Suprapubic skin (tissue), 4 donors: Measurements from ENCODE around the gene RRBP1. TPM values are rescaled to one million over a fixed set of nuclear protein-coding genes. Genes with fewer than 3 reads are reported as not detected.

Experiments
- DNase-seq, 2 donors: peaks; one replicate each; pipeline ENCODE4 v3.0.0-alpha.2; 2019; ENCODE audit warnings: low spot score in 2 of 2
- H3K27ac ChIP-seq: fragments of 200-600 bp; sonication (generic); one replicate; pipeline ENCODE4 v1.5.1; 2019
- H3K27me3 ChIP-seq: fragments of 200-600 bp; sonication (generic); one replicate; pipeline ENCODE4 v1.5.1; 2019
- H3K36me3 ChIP-seq: fragments of 200-600 bp; sonication (generic); one replicate; pipeline ENCODE4 v1.5.1; 2019
- H3K4me1 ChIP-seq: fragments of 200-600 bp; sonication (generic); one replicate; pipeline ENCODE4 v1.5.1; 2019
- H3K4me3 ChIP-seq: fragments of 200-600 bp; sonication (generic); one replicate; pipeline ENCODE4 v1.5.1; 2019; ENCODE audit warnings: mild to moderate bottlenecking
- H3K9me3 ChIP-seq: fragments of 200-600 bp; sonication (generic); one replicate; pipeline ENCODE4 v1.5.1; 2019
- CTCF ChIP-seq, 2 donors: fragments of 200-600 bp in 1 of 2; fragments of 450-650 bp in 1 of 2; sonication (generic) in 1 of 2; IDR thresholded peaks; one replicate each; pipeline ENCODE4 v1.5.1; 2016 to 2019; ENCODE audit warnings: antibody characterized with exemption in 2 of 2, mild to moderate bottlenecking in 1 of 2, moderate library complexity in 1 of 2
- EP300 ChIP-seq: sonication (generic); formaldehyde crosslinking; IDR thresholded peaks from one replicate; pipeline ENCODE4 v1.6.1; 2017; ENCODE audit warnings: antibody characterized with exemption
- POLR2A ChIP-seq, 2 donors: fragments of 450-650 bp; IDR thresholded peaks; one replicate each; pipeline ENCODE4 v1.6.1; 2017; ENCODE audit warnings: antibody characterized with exemption in 2 of 2, mild to moderate bottlenecking in 2 of 2, moderate library complexity in 2 of 2
- POLR2AphosphoS5 ChIP-seq, 3 donors: sonication (generic); formaldehyde crosslinking; IDR thresholded peaks; one replicate each; pipeline ENCODE4 v1.6.1; 2017; ENCODE audit warnings: antibody characterized with exemption in 3 of 3
- whole genome bisulfite sequencing: methylation state at CpG from one replicate; pipeline ENCODE4 v1.1.5; 2018; 5-methylcytosine and 5-hydroxymethylcytosine counted together
- total RNA-seq, 4 donors: library from RNA; depleted of rRNA; stranded (reverse); fragments of >200 nt; gene quantifications; one replicate each; pipeline ENCODE4 v1.1.0, GENCODE V29; 2016

Gene RRBP1
- total RNA-seq, 4 donors from 2014 or later: 37.5 to 52.3 (median 41.3) TPM

DNA sequence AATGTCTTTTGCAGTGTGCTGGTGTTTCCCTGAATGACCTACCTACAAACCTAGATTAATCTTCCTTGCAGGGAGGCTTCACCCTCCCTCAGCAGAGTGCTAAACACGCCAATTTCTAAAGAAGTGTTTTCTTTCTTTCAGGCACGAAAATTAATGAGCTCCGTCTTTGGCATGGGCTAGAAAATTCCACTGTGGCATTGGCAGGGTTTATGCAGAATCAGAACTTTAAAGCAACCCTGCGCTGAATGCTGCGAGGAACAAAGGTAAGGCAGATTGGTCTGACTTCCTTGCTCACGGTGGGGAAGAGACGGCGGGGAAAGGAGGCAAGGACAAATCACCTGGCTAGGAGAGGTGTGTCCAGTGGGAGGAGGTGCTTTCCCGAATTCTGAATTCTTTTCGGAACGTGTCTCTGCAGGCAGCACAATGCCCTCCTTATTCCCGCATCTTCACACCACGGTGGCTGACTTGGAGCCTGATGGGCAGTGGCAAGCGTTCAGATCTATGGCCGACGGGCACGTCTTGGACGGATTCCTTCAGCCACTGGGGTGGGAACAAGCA lies 11.5 kb upstream of the RRBP1 start:
- WGBS: 24% methylated on average over 18 of the region's 18 CpGs
- peak overlapping the region; percentile 11 for H3K4me3 ChIP-seq
- TF ChIP-seq CTCF (IDR thresholded peaks at IDR 0.05) (no peak), EP300 (no peak), POLR2A (IDR thresholded peaks at IDR 0.05) (no peak), POLR2AphosphoS5 (IDR thresholded peaks at IDR 0.05) (no peak)
- H3K36me3 ChIP-seq: no peaks in the 10 kb centered on the region
- peak overlapping the region; percentile 11 for H3K27ac ChIP-seq
- peaks cover 11% of the 10 kb centered on the region for H3K4me1 ChIP-seq
- H3K27me3 ChIP-seq: no peaks in the 10 kb centered on the region
- H3K9me3 ChIP-seq: no peaks in the 10 kb centered on the region
- no peak for DNase-seq

DNA sequence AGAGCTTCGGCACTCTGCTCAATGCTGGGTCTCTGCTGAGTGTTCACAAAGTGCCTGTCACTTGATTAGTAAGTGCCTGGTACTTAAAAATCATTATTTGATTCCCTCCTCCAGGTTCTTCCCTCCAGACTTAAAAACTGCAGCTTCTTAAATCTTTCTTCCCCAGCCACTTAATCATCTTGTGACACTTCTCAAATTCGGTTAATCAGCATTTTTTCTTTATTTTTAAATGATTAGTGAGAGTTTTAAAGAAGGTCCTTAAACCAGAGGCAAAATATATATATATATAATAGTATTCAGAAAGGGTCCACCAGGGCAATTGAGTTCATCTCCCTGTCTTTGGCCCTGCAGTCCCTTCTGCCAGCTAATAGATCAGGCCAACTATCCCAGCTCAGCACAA lies 9.7 kb upstream of the RRBP1 start:
- H3K36me3 ChIP-seq: no peaks in the 10 kb centered on the region
- H3K4me3 ChIP-seq: no peak overlapping the region
- H3K27me3 ChIP-seq: no peaks in the 10 kb centered on the region
- DNase-seq: no peak
- TF ChIP-seq POLR2AphosphoS5 (IDR thresholded peaks at IDR 0.05): no peak
- TF ChIP-seq CTCF (IDR thresholded peaks at IDR 0.05): no peak
- no peak for TF ChIP-seq POLR2A (IDR thresholded peaks at IDR 0.05)
- no peak for TF ChIP-seq EP300
- H3K9me3 ChIP-seq: no peaks in the 10 kb centered on the region
- 74% methylated on average over 2 of the region's 2 CpGs for WGBS
- H3K4me1 ChIP-seq: peaks cover 11% of the 10 kb centered on the region
- H3K27ac ChIP-seq: no peak overlapping the region

- Histone ChIP-seq H3K36me3 (no peaks in the 10 kb centered on the region), H3K27me3 (no peaks in the 10 kb centered on the region), H3K9me3 (no peaks in the 10 kb centered on the region), H3K4me3 (no peak overlapping the region), H3K27ac (no peak overlapping the region), H3K4me1 (peaks cover 11% of the 10 kb centered on the region)
- TF ChIP-seq POLR2A (IDR thresholded peaks at IDR 0.05): no peak
- TF ChIP-seq POLR2AphosphoS5 (IDR thresholded peaks at IDR 0.05): no peak
- TF ChIP-seq EP300: no peak
- TF ChIP-seq CTCF (IDR thresholded peaks at IDR 0.05): no peak
- DNase-seq: no peak
- 91% methylated on average over 2 of the region's 2 CpGs for WGBS
Measured at GRCh38 chr20:17690144-17690543, 8.1 kb upstream of the RRBP1 start.

DNA sequence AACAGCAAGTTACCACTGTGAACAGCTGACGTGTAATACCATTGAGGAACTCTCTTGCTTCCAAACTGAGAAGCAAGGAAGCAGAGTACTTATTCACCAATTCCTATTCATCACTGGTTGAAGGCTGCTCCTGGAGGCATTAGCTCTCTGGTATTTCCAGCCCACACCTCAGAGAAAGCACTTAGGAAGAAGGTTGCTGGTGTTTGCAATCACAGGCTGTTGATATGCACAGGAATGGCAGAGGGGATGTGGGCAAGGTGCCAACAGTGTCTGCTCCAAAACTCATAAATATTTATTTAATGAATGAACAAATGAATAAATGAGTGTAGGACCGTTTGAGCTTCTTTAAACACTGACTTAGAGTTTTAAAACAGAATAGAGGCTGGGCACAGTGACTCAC lies 6.9 kb upstream of the RRBP1 start:
- Histone ChIP-seq H3K4me1 (peaks cover 9% of the 10 kb centered on the region), H3K36me3 (no peaks in the 10 kb centered on the region), H3K4me3 (no peak overlapping the region), H3K27me3 (no peaks in the 10 kb centered on the region), H3K27ac (no peak overlapping the region), H3K9me3 (no peaks in the 10 kb centered on the region)
- no peak for TF ChIP-seq POLR2AphosphoS5 (IDR thresholded peaks at IDR 0.05)
- TF ChIP-seq EP300: no peak
- TF ChIP-seq POLR2A (IDR thresholded peaks at IDR 0.05): no peak
- TF ChIP-seq CTCF (IDR thresholded peaks at IDR 0.05): no peak
- no peak for DNase-seq
- WGBS: 42% methylated on average over 2 of the region's 2 CpGs

DNA sequence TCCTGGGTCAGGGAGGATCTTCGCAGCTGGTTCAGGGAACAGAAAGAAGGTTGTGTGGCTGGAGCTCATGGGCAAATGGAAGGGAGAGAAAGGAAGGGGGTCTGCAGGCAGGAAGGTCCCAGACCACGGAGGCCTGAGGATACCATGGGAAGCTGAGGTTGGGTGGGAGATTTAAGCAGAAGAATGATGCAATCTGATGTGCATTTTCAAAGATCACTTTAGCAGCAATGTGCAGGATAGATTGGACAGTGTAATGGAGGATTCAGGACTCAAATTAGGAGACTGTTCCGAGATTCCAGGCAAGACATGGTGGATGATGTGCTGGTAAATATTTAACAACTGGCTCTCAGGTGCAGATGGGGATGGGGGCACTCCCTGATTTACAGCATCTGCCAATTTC lies 5.8 kb upstream of the RRBP1 start:
- Histone ChIP-seq H3K9me3 (no peaks in the 10 kb centered on the region), H3K27me3 (no peaks in the 10 kb centered on the region), H3K36me3 (no peaks in the 10 kb centered on the region), H3K27ac (no peak overlapping the region), H3K4me3 (no peak overlapping the region), H3K4me1 (peaks cover 4% of the 10 kb centered on the region)
- WGBS: 87% methylated on average over 3 of the region's 3 CpGs
- TF ChIP-seq EP300 (no peak), POLR2AphosphoS5 (IDR thresholded peaks at IDR 0.05) (no peak), CTCF (IDR thresholded peaks at IDR 0.05) (no peak), POLR2A (IDR thresholded peaks at IDR 0.05) (no peak)
- DNase-seq: no peak
